B cell (primary cell): ENCODE measurements around the gene ARHGAP28. TPM values are rescaled to one million over a fixed set of nuclear protein-coding genes. Genes with fewer than 3 reads are reported as not detected.

Experiments used
- ATAC-seq: fragments of 200-7000 bp; cut with Tn5 transposase; one replicate; pipeline ENCODE4 v1.10.0; 2021; ENCODE audit warnings: low read depth, mild to moderate bottlenecking, moderate number of reproducible peaks, moderate library complexity
- CTCF ChIA-PET: fragments of 350-600 bp; sonication (Branson Sonifier 250); formaldehyde crosslinking; loops from one replicate; lab custom pipeline; 2021; ENCODE audit warnings: antibody characterized with exemption, inconsistent platforms; lab: Charles Lee
- POLR2A ChIA-PET: fragments of 350-600 bp; sonication (Branson Sonifier 250); formaldehyde crosslinking; loops from one replicate; lab custom pipeline; 2021; ENCODE audit warnings: antibody characterized with exemption; lab: Charles Lee
- DNase-seq: peaks from one replicate; pipeline ENCODE4 v3.0.0; 2013
- H2AFZ ChIP-seq: 2 replicates; pipeline ENCODE4 v1.6.1; 2012; ENCODE audit warnings: mild to moderate bottlenecking, low read depth, low read length; ENCODE audit not compliant: insufficient read depth, poor library complexity, severe bottlenecking
- H3K27ac ChIP-seq, 2 donors: 1 replicate in 1 of 2; 2 replicates in 1 of 2; pipeline ENCODE4 v1.5.1; 2012 to 2013; ENCODE audit warnings: low read length in 2 of 2, mild to moderate bottlenecking in 2 of 2, moderate library complexity in 1 of 2
- H3K27me3 ChIP-seq, 4 experiments: fragments of 200-600 bp in 1 of 4; sonication (generic) in 1 of 4; replicated peaks in 1 of 4; 1 replicate in 2 of 4; 2 replicates in 2 of 4; pipeline versions ENCODE4 v1.6.1 to v1.7.0; 2013 to 2016; ENCODE audit warnings: low read length in 3 of 4, mild to moderate bottlenecking in 2 of 4, mixed read lengths in 1 of 4, moderate library complexity in 1 of 4; ENCODE audit not compliant: insufficient read depth in 4 of 4, control insufficient read depth in 3 of 4; ENCODE audit errors: control extremely low read depth in 1 of 4
- H3K36me3 ChIP-seq, 2 experiments: replicated peaks in 1 of 2; 1 replicate in 1 of 2; 2 replicates in 1 of 2; pipeline versions ENCODE4 v1.6.1 to v1.7.1; 2013; ENCODE audit warnings: low read length in 1 of 2; ENCODE audit not compliant: insufficient read depth in 2 of 2, control insufficient read depth in 1 of 2; ENCODE audit errors: control extremely low read depth in 1 of 2, extremely low read depth in 1 of 2
- H3K4me1 ChIP-seq, 2 donors: fragments of 200-600 bp in 1 of 2; sonication (generic) in 1 of 2; 1 replicate in 1 of 2; 2 replicates in 1 of 2; pipeline versions ENCODE4 v1.5.1 to v1.6.1; 2013 to 2017; ENCODE audit warnings: low read length in 2 of 2; ENCODE audit not compliant: control insufficient read depth in 2 of 2, insufficient read depth in 2 of 2
- H3K4me2 ChIP-seq: replicated peaks from 2 replicates; pipeline ENCODE3; 2012; ENCODE audit warnings: mild to moderate bottlenecking, low read depth, low read length; ENCODE audit not compliant: poor library complexity, severe bottlenecking
- H3K4me3 ChIP-seq, 5 experiments: fragments of 200-600 bp in 1 of 5; sonication (generic) in 1 of 5; 1 replicate in 3 of 5; 2 replicates in 2 of 5; pipeline versions ENCODE4 v1.5.1 to v1.7.0; 2011 to 2016; ENCODE audit warnings: low read length in 4 of 5, mild to moderate bottlenecking in 4 of 5, low read depth in 2 of 5, control low read depth in 1 of 5, moderate library complexity in 1 of 5; ENCODE audit not compliant: insufficient read depth in 1 of 5; ENCODE audit errors: control extremely low read depth in 1 of 5, extremely low read depth in 1 of 5
- H3K79me2 ChIP-seq: fragments of 200-600 bp; sonication (generic); one replicate; pipeline ENCODE4 v1.6.0; 2016; ENCODE audit warnings: low read length; ENCODE audit not compliant: control insufficient read depth, insufficient read depth
- H3K9ac ChIP-seq: fragments of 200-600 bp; sonication (generic); 2 replicates; pipeline ENCODE4 v1.6.1; 2017; ENCODE audit warnings: mild to moderate bottlenecking, low read length, moderate library complexity
- H3K9me3 ChIP-seq, 3 donors: one replicate each; pipeline versions ENCODE4 v1.6.1 to v1.7.1; 2013; ENCODE audit warnings: low read length in 2 of 3; ENCODE audit not compliant: control insufficient read depth in 2 of 3, insufficient read depth in 1 of 3; ENCODE audit errors: control extremely low read depth in 1 of 3
- H4K20me1 ChIP-seq: 2 replicates; pipeline ENCODE4 v1.6.0; 2012; ENCODE audit warnings: mild to moderate bottlenecking, low read length; ENCODE audit not compliant: insufficient read depth, control insufficient read depth, poor library complexity, severe bottlenecking
- H3K27ac Mint-ChIP-seq: one replicate; pipeline ENCODE4 v1.8.0; 2021; ENCODE audit warnings: mixed read lengths
- H3K27me3 Mint-ChIP-seq: one replicate; pipeline ENCODE4 v1.8.0; 2021; ENCODE audit warnings: mixed read lengths
- H3K4me1 Mint-ChIP-seq: one replicate; pipeline ENCODE4 v1.8.0; 2021; ENCODE audit warnings: mixed read lengths
- H3K4me3 Mint-ChIP-seq: one replicate; pipeline ENCODE4 v1.8.0; 2021; ENCODE audit warnings: mixed read lengths
- H3K9me3 Mint-ChIP-seq: one replicate; pipeline ENCODE4 v1.8.0; 2022; ENCODE audit warnings: mixed read lengths; ENCODE audit not compliant: insufficient read depth
- EZH2 ChIP-seq: IDR thresholded peaks from 2 replicates; pipeline ENCODE4 v1.6.1; 2012; ENCODE audit warnings: borderline replicate concordance, low read depth, mild to moderate bottlenecking, moderate library complexity, low read length; ENCODE audit not compliant: insufficient read depth, poor library complexity, severe bottlenecking
- WGBS: methylation state at CpG from one replicate; pipeline ENCODE4 v1.1.5; 2013; ENCODE audit warnings: missing lambda C conversion rate; ENCODE audit not compliant: insufficient coverage; 5-methylcytosine and 5-hydroxymethylcytosine counted together
- intact Hi-C: fragments of 100-400 bp; cut with micrococcal nuclease; formaldehyde crosslinking; loops from one replicate; pipeline ENCODE4 v1.10.0; 2022
- polyA plus RNA-seq: library from polyadenylated mRNA; depleted of rRNA; stranded (reverse); fragments of >200 nt; gene quantifications from 2 replicates; pipeline ENCODE4 v1.2.3, GENCODE V29; 2012
- total RNA-seq, 2 donors: library from RNA; stranded (reverse); fragments of 120-200 nt in 1 of 2; gene quantifications; 1 replicate in 1 of 2; 2 replicates in 1 of 2; pipeline versions ENCODE4 v1.2.3 to v1.2.4, GENCODE V29; 2013 to 2022
- TF ChIP-seq, protein P1 (sequence below): fragments of 200-600 bp; IDR thresholded peaks from one replicate; pipeline ENCODE4 v1.8.0; 2022; ENCODE audit warnings: antibody characterized with exemption, mild to moderate bottlenecking

The ARHGAP28 gene
- total and polyA plus RNA-seq, 2 donors (not counting 1 experiment from before 2014, with no cell fraction given): not detected

GRCh38 chr18:6793455-6793854, 63.9 kb downstream of the ARHGAP28 start:
- Mint-ChIP-seq H3K4me3 (no peak overlapping the region), H3K27ac (no peak overlapping the region), H3K9me3 (no peaks in the 10 kb centered on the region), H3K4me1 (no peaks in the 10 kb centered on the region), H3K27me3 (no peaks in the 10 kb centered on the region)
- WGBS: no CpG with 5 or more reads among the region's 5 CpGs
- intact Hi-C loops: no loop called here
- ATAC-seq: no peak
- Histone ChIP-seq H3K27ac (no peak overlapping the region), H2AFZ (no peak overlapping the region), H3K4me1 (no peaks in the 10 kb centered on the region), H4K20me1 (no peaks in the 10 kb centered on the region), H3K4me2 (no peak overlapping the region), H3K79me2 (no peaks in the 10 kb centered on the region), H3K4me3 (no peak overlapping the region), H3K36me3 (no peaks in the 10 kb centered on the region), H3K9me3 (peaks cover 0 to 6% (median 0%) of the 10 kb centered on the region in 3 donors), H3K9ac (no peak overlapping the region), H3K27me3 (no peaks in the 10 kb centered on the region)
- no peak for DNase-seq
- ChIA-PET POLR2A (no interaction called here), CTCF (no interaction called here)
- TF ChIP-seq, protein P1, sequence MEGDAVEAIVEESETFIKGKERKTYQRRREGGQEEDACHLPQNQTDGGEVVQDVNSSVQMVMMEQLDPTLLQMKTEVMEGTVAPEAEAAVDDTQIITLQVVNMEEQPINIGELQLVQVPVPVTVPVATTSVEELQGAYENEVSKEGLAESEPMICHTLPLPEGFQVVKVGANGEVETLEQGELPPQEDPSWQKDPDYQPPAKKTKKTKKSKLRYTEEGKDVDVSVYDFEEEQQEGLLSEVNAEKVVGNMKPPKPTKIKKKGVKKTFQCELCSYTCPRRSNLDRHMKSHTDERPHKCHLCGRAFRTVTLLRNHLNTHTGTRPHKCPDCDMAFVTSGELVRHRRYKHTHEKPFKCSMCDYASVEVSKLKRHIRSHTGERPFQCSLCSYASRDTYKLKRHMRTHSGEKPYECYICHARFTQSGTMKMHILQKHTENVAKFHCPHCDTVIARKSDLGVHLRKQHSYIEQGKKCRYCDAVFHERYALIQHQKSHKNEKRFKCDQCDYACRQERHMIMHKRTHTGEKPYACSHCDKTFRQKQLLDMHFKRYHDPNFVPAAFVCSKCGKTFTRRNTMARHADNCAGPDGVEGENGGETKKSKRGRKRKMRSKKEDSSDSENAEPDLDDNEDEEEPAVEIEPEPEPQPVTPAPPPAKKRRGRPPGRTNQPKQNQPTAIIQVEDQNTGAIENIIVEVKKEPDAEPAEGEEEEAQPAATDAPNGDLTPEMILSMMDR: no peak
- TF ChIP-seq EZH2: no peak

DNA sequence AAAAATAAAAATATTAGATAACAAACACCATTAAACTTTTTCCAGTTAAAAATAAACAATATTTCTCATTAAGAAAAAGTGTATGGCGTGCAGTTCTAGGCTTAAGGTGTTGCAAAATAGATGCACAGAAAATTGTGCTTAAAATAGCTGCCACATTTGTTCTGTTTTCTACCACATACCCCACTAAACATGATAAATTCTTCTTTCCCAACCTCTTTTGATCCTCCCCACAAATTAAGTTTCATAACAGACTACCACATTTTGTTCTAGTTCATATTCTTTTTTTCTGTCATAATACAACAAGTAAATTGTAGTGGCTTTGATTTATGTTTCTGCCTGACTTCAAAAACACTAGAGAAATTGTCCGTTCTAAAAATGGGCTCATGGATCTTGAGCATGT, 64.5 kb downstream of the ARHGAP28 start:
- no peaks in the 10 kb centered on the region for H3K4me1 ChIP-seq
- ATAC-seq (no peak), DNase-seq (no peak)
- Mint-ChIP-seq H3K4me3 (no peak overlapping the region), H3K27me3 (no peaks in the 10 kb centered on the region), H3K4me1 (no peaks in the 10 kb centered on the region), H3K9me3 (no peaks in the 10 kb centered on the region), H3K27ac (no peak overlapping the region)
- no peaks in the 10 kb centered on the region for H4K20me1 ChIP-seq
- no peaks in the 10 kb centered on the region for H3K79me2 ChIP-seq
- ChIA-PET CTCF (no interaction called here), POLR2A (no interaction called here)
- no peak overlapping the region for H3K4me2 ChIP-seq
- intact Hi-C loops: no loop called here
- no peaks in the 10 kb centered on the region for H3K27me3 ChIP-seq
- no peak overlapping the region for H3K9ac ChIP-seq
- no CpG with 5 or more reads among the region's 2 CpGs for WGBS
- TF ChIP-seq, protein P1: no peak
- TF ChIP-seq EZH2: no peak
- no peaks in the 10 kb centered on the region for H3K36me3 ChIP-seq
- no peak overlapping the region for H3K27ac ChIP-seq
- no peak overlapping the region for H3K4me3 ChIP-seq
- H2AFZ ChIP-seq: no peak overlapping the region
- peaks cover 0 to 6% (median 0%) of the 10 kb centered on the region in 3 donors for H3K9me3 ChIP-seq
